K562 (cell line): Measurements from ENCODE around the gene CYS1. TPM values are rescaled to one million over a fixed set of nuclear protein-coding genes. Genes with fewer than 3 reads are reported as not detected.

ENCODE experiments used
- ATAC-seq: fragments of 200-7000 bp; cut with Tn5 transposase; 3 replicates; pipeline ENCODE4 v1.9.1; 2020; ENCODE audit warnings: moderate library complexity
- BruUV-seq: library from RNA; stranded (reverse); fragments of 400-500 nt; replicated peaks from 2 replicates; lab custom pipeline; 2021; lab: Mats Ljungman, UMichigan
- CTCF ChIA-PET: fragments of 300-600 bp; formaldehyde crosslinking; extraction: SDS; loops from one replicate; lab custom pipeline; 2021; ENCODE audit warnings: low intra/inter-chr PET ratio; lab: Yijun Ruan, JAX
- POLR2A ChIA-PET: fragments of 300-600, 350-650 bp; sonication (Branson Sonifier 250); formaldehyde crosslinking; extraction: SDS; loops from one replicate; lab custom pipeline; 2021; ENCODE audit warnings: antibody characterized with exemption, inconsistent platforms; lab: Yijun Ruan, JAX
- DNase-seq, 4 experiments: peaks; one replicate each; pipeline versions ENCODE4 v3.0.0 to v3.0.0-alpha.2; 2011 to 2018; ENCODE audit warnings: low spot score in 3 of 4, mixed read lengths in 3 of 4; ENCODE audit errors: extremely low read depth in 1 of 4
- FAIRE-seq: peaks from 2 replicates; lab custom pipeline; 2011; peaks lifted over from hg19 to GRCh38; lab: Jason Lieb, UNC
- H2AFZ ChIP-seq: 2 replicates; pipeline ENCODE4 v1.6.0; 2011; ENCODE audit warnings: low read depth, low read length, control low read depth, inconsistent platforms
- H3K27ac ChIP-seq: fragments of 200-600 bp; 3 replicates; pipeline ENCODE4 v1.8.0; 2011; ENCODE audit warnings: low read depth, mild to moderate bottlenecking, control low read depth, inconsistent platforms, low read length, moderate library complexity, mixed read lengths; ENCODE audit errors: extremely low read depth
- H3K27me3 ChIP-seq, 2 experiments: fragments of 300-600 bp in 1 of 2; 2 replicates in 1 of 2; 3 replicates in 1 of 2; pipeline versions ENCODE4 v1.6.0 to v1.8.0; 2011; ENCODE audit warnings: inconsistent platforms in 2 of 2, low read length in 2 of 2, mild to moderate bottlenecking in 1 of 2, mixed read lengths in 1 of 2, moderate library complexity in 1 of 2; ENCODE audit not compliant: control insufficient read depth in 2 of 2, insufficient read depth in 2 of 2
- H3K36me3 ChIP-seq: fragments of 300-600 bp; 3 replicates; pipeline ENCODE4 v1.8.0; 2011; ENCODE audit warnings: mild to moderate bottlenecking, low read length, inconsistent platforms; ENCODE audit not compliant: control insufficient read depth, insufficient read depth
- H3K4me1 ChIP-seq, 2 experiments: fragments of 200-600 bp in 1 of 2; replicated peaks in 1 of 2; 2 replicates in 1 of 2; 3 replicates in 1 of 2; pipeline versions ENCODE4 v1.5.1 to v1.8.0; 2011; ENCODE audit warnings: inconsistent platforms in 2 of 2, low read length in 2 of 2, mild to moderate bottlenecking in 1 of 2, mixed read lengths in 1 of 2, moderate library complexity in 1 of 2; ENCODE audit not compliant: control insufficient read depth in 2 of 2, insufficient read depth in 2 of 2
- H3K4me2 ChIP-seq: 2 replicates; pipeline ENCODE4 v1.6.1; 2011; ENCODE audit warnings: low read length, control low read depth, inconsistent platforms, mixed read lengths; ENCODE audit not compliant: insufficient read depth
- H3K4me3 ChIP-seq: fragments of 200-600 bp; sonication (generic), shearing (Covaris generic); 2 replicates; pipeline ENCODE4 v1.5.1; 2016; ENCODE audit warnings: control low read depth, inconsistent platforms
- H3K79me2 ChIP-seq: fragments of 200-600 bp; 3 replicates; pipeline ENCODE4 v1.8.0; 2011; ENCODE audit warnings: low read length, inconsistent platforms; ENCODE audit not compliant: control insufficient read depth, insufficient read depth
- H3K9ac ChIP-seq, 2 experiments: 2 replicates each; pipeline versions ENCODE4 v1.6.0 to v1.6.1; 2011; ENCODE audit warnings: low read depth in 2 of 2, low read length in 2 of 2, control low read depth in 1 of 2, inconsistent platforms in 1 of 2, mild to moderate bottlenecking in 1 of 2, mixed read lengths in 1 of 2; ENCODE audit not compliant: insufficient read depth in 1 of 2
- H3K9me1 ChIP-seq: one replicate; pipeline ENCODE4 v1.6.0; 2011; ENCODE audit warnings: inconsistent platforms, mild to moderate bottlenecking, low read length, moderate library complexity; ENCODE audit not compliant: control insufficient read depth, insufficient read depth
- H3K9me3 ChIP-seq: replicated peaks from 2 replicates; pipeline ENCODE4 v1.5.1; 2011; ENCODE audit warnings: low read depth, low read length, inconsistent platforms; ENCODE audit not compliant: control insufficient read depth, insufficient read depth
- H4K20me1 ChIP-seq: replicated peaks from 2 replicates; pipeline ENCODE4 v1.6.1; 2011; ENCODE audit warnings: low read length, inconsistent platforms, mixed read lengths; ENCODE audit not compliant: control insufficient read depth, insufficient read depth
- CBFA2T2 ChIP-seq: fragments of 450-650 bp; conservative IDR thresholded peaks from 2 replicates; pipeline ENCODE4 v1.6.1; 2017; ENCODE audit warnings: mild to moderate bottlenecking
- CCNT2 ChIP-seq: IDR thresholded peaks from 2 replicates; pipeline ENCODE4 v1.6.1; 2011; ENCODE audit warnings: borderline replicate concordance, low read depth, mild to moderate bottlenecking, moderate library complexity, mixed read lengths, low read length; ENCODE audit not compliant: insufficient read length; ENCODE audit errors: extremely low read depth
- CHD4 ChIP-seq: fragments of 200-600 bp; sonication (generic); IDR thresholded peaks from 3 replicates; pipeline ENCODE4 v1.6.1; 2012; ENCODE audit warnings: low read depth, mild to moderate bottlenecking, mixed read lengths, low read length, inconsistent platforms; ENCODE audit not compliant: insufficient read depth, insufficient replicate concordance, poor library complexity, severe bottlenecking
- ETV5 ChIP-seq: sonication (generic); formaldehyde crosslinking; IDR thresholded peaks from 2 replicates; pipeline ENCODE4 v1.4.0; 2020; ENCODE audit warnings: low read depth, mild to moderate bottlenecking, missing genetic modification reagents
- FOXM1 ChIP-seq, 2 experiments: fragments of 450-650 bp in 1 of 2; sonication (generic) in 1 of 2; formaldehyde crosslinking in 1 of 2; IDR thresholded peaks; 2 replicates each; pipeline versions ENCODE4 v1.6.1 to v1.9.0; 2017 to 2022; ENCODE audit warnings: low read depth in 2 of 2, mild to moderate bottlenecking in 2 of 2, missing genetic modification reagents in 1 of 2, moderate library complexity in 1 of 2
- L3MBTL2 ChIP-seq: fragments of 450-650 bp; IDR thresholded peaks from 2 replicates; pipeline ENCODE4 v1.6.1; 2016; ENCODE audit warnings: mild to moderate bottlenecking, moderate library complexity
- MEIS2 ChIP-seq: fragments of 450-650 bp; IDR thresholded peaks from 2 replicates; pipeline ENCODE4 v1.6.1; 2014; ENCODE audit warnings: mild to moderate bottlenecking; ENCODE audit not compliant: partially characterized antibody
- NFE2L1 ChIP-seq: fragments of 450-650 bp; IDR thresholded peaks from 2 replicates; pipeline ENCODE4 v1.6.1; 2016; ENCODE audit warnings: missing genetic modification characterization, low read depth, mild to moderate bottlenecking, missing compliant biosample characterization, moderate library complexity, borderline replicate concordance
- NFIX ChIP-seq: fragments of 250-450 bp; sonication (Bioruptor Pico); IDR thresholded peaks from 2 replicates; pipeline ENCODE4 v1.4.0; 2020; ENCODE audit warnings: low read depth, mild to moderate bottlenecking, moderate library complexity
- PCBP2 ChIP-seq: fragments of 200-400 bp; formaldehyde crosslinking; IDR thresholded peaks from 2 replicates; pipeline ENCODE4 v1.6.1; 2018; ENCODE audit warnings: low read length, low read depth, mild to moderate bottlenecking, moderate library complexity; ENCODE audit not compliant: poor library complexity, severe bottlenecking
- PKNOX1 ChIP-seq: fragments of 450-650 bp; IDR thresholded peaks from 2 replicates; pipeline ENCODE4 v1.6.1; 2016
- POLR2A ChIP-seq: fragments of 450-650 bp; conservative IDR thresholded peaks from 2 replicates; pipeline ENCODE4 v1.6.1; 2016
- SMARCC2 ChIP-seq: fragments of 450-650 bp; IDR thresholded peaks from 2 replicates; pipeline ENCODE4 v1.6.1; 2017; ENCODE audit warnings: antibody characterized with exemption, moderate library complexity, mild to moderate bottlenecking, low read depth
- SP1 ChIP-seq: sonication (generic); formaldehyde crosslinking; IDR thresholded peaks from 2 replicates; pipeline ENCODE4 v1.8.1; 2022; ENCODE audit warnings: mild to moderate bottlenecking, missing genetic modification reagents
- SRSF7 ChIP-seq: fragments of 200-400 bp; formaldehyde crosslinking; optimal IDR thresholded peaks from 2 replicates; pipeline ENCODE3; 2017; ENCODE audit warnings: mild to moderate bottlenecking, low read depth, low read length
- STAT5A ChIP-seq: IDR thresholded peaks from 2 replicates; pipeline ENCODE4 v1.6.1; 2012; ENCODE audit warnings: low read length, inconsistent platforms, borderline replicate concordance
- U2AF1 ChIP-seq: fragments of 200-400 bp; formaldehyde crosslinking; optimal IDR thresholded peaks from 2 replicates; pipeline ENCODE3; 2017; ENCODE audit warnings: mild to moderate bottlenecking, low read depth, low read length, moderate library complexity
- ZBTB12 ChIP-seq: fragments of 250-450 bp; sonication (Bioruptor Pico); IDR thresholded peaks from 2 replicates; pipeline ENCODE4 v1.4.0; 2020
- ZNF431 ChIP-seq: sonication (generic); formaldehyde crosslinking; IDR thresholded peaks from 2 replicates; pipeline ENCODE4 v1.8.0; 2022; ENCODE audit warnings: mild to moderate bottlenecking, missing genetic modification reagents
- ZNF512 ChIP-seq: IDR thresholded peaks from 2 replicates; pipeline ENCODE4 v1.6.1; 2016; ENCODE audit warnings: missing genetic modification characterization, missing compliant biosample characterization
- WGBS: fragments of 100-300 bp; shearing (Covaris generic); methylation state at CpG from one replicate; pipeline ENCODE4 v1.1.6; 2016; ENCODE audit warnings: low coverage, mixed read lengths; ENCODE audit not compliant: insufficient coverage; ENCODE audit errors: missing lambda C conversion rate; 5-methylcytosine and 5-hydroxymethylcytosine counted together
- in situ Hi-C: fragments of 300-500 bp; cut with MboI; formaldehyde crosslinking; loops from 4 replicates; pipeline ENCODE4 v1.15.0; 2018; ENCODE audit warnings: inconsistent platforms, mixed read lengths
- intact Hi-C: fragments of 100-400 bp; cut with micrococcal nuclease; formaldehyde crosslinking; loops from 2 replicates; pipeline ENCODE4 v1.14.2; 2022
- polyA plus RNA-seq, 8 experiments: library from polyadenylated mRNA; depleted of rRNA in 4 of 8; stranded (reverse) in 5 of 8; unstranded in 3 of 8; fragments of >200 nt; fragmentation: Nextera tagmentation in 2 of 8; fragmentation: Illumina TruSeq in 1 of 8; extraction: Ambion mirVana in 2 of 8; extraction: Trizol in 1 of 8; gene quantifications; 2 replicates each; pipeline versions ENCODE4 v1.2.1 to v1.2.3, GENCODE V29; 2011 to 2014; ENCODE audit warnings: inconsistent platforms in 1 of 8, missing spikeins in 1 of 8
- total RNA-seq, 7 experiments: library from RNA; depleted of rRNA in 6 of 7; stranded (reverse); fragments of >200 nt in 6 of 7; fragmentation: Illumina TruSeq in 2 of 7; extraction: Trizol in 2 of 7; gene quantifications; 2 replicates each; pipeline versions ENCODE4 v1.2.1 to v1.2.3, GENCODE V29; 2011 to 2021; ENCODE audit warnings: low replicate concordance in 1 of 7

The CYS1 gene
- total and polyA plus RNA-seq, 9 of the 15 experiments (the other 6 are each of a cell fraction or from before 2014, with no cell fraction given) = 0.11 to 0.13 TPM; not detected in 7

GRCh38 chr2:10087360-10087759 lies 7.1 kb upstream of the CYS1 start:
- DNase-seq (peak in 1 of 4 experiments; percentile 1), FAIRE-seq (no peak), ATAC-seq (no peak)
- Histone ChIP-seq H3K9ac (peak overlapping the region in 1 of 2 experiments; percentile 20; a peak in 1 of 4 replicates), H3K4me1 (peaks cover 0 to 7% of the 10 kb centered on the region in 2 experiments; a peak in 1 of 5 replicates), H2AFZ (peak overlapping the region; percentile 54; the same call in 1 of the 2 replicates), H3K9me1 (no peaks in the 10 kb centered on the region), H3K27me3 (peaks cover 24 to 32% of the 10 kb centered on the region in 2 experiments), H3K4me2 (no peak overlapping the region), H4K20me1 (no peaks in the 10 kb centered on the region), H3K79me2 (no peaks in the 10 kb centered on the region), H3K4me3 (no peak overlapping the region), H3K27ac (no peak overlapping the region), H3K9me3 (no peaks in the 10 kb centered on the region), H3K36me3 (no peaks in the 10 kb centered on the region)
- in situ Hi-C loops = no loop called here
- WGBS = 38% methylated on average over 8 of the region's 8 CpGs
- ChIA-PET CTCF (no interaction called here), POLR2A (interaction anchor here (0.6 to 1.3 kb wide), 3 partner anchors 9 to 375 kb away, joined by 3 read pairs; no protein-coding TSS in a partner anchor)
- no TSS peak for BruUV-seq
- intact Hi-C loops = no loop called here
- no peak for TF ChIP-seq SRSF7
- TF ChIP-seq POLR2A = no peak
- no peak for TF ChIP-seq NFE2L1
- TF ChIP-seq SMARCC2 = no peak
- TF ChIP-seq CHD4 = no peak
- TF ChIP-seq NFIX (CRISPR knock-in tag) = no peak
- peak; percentile 25 for TF ChIP-seq MEIS2
- TF ChIP-seq ZBTB12 = no peak
- no peak for TF ChIP-seq STAT5A
- TF ChIP-seq L3MBTL2 = no peak
- no peak for TF ChIP-seq ETV5
- TF ChIP-seq SP1 = no peak
- TF ChIP-seq PCBP2 = no peak
- no peak for TF ChIP-seq ZNF431 (CRISPR knock-in tag)
- TF ChIP-seq PKNOX1 = peak; percentile 38; the same call in 1 of the 2 replicates
- no peak for TF ChIP-seq ZNF512 (tag)
- TF ChIP-seq CBFA2T2 = no peak
- no peak for TF ChIP-seq CCNT2
- no peak for TF ChIP-seq U2AF1
- no peak for TF ChIP-seq FOXM1 (IDR thresholded peaks at IDR 0.05; ENCODE audit: low read depth)
- TF ChIP-seq FOXM1 (CRISPR knock-in tag; IDR thresholded peaks at IDR 0.05; ENCODE audit: low read depth) = no peak
